Sciatic nerve (tissue), 2 donors: ENCODE results near the gene TBC1D4. TPM values are rescaled to one million over a fixed set of nuclear protein-coding genes. Genes with fewer than 3 reads are reported as not detected.
A peak's percentile ranks its signal among the peaks of the same experiment; 100 is the strongest.

ENCODE experiments used
- ATAC-seq: fragments of 200-7000 bp; cut with Tn5 transposase; one replicate; pipeline ENCODE4 v1.9.1; 2020; ENCODE audit warnings: mild to moderate bottlenecking, moderate library complexity
- DNase-seq: peaks from one replicate; pipeline ENCODE4 v3.0.0-alpha.2; 2020; ENCODE audit warnings: low spot score
- intact Hi-C: fragments of 100-400 bp; cut with DNase I; formaldehyde crosslinking; loops from one replicate; pipeline ENCODE4 v1.14.2; 2022
- total RNA-seq: library from RNA; stranded (reverse); fragmentation: NEBNext Ultra II Directional; extraction: Animal tissue kit (Norgen Biotek cat#: 25700); gene quantifications from one replicate; pipeline ENCODE4 v1.2.1, GENCODE V29; 2021
- donor health status: DM: no; HTN: no; CAD: no.
- donor health status: DM: no; HTN: no; CAD: no.

The TBC1D4 gene, protein sequence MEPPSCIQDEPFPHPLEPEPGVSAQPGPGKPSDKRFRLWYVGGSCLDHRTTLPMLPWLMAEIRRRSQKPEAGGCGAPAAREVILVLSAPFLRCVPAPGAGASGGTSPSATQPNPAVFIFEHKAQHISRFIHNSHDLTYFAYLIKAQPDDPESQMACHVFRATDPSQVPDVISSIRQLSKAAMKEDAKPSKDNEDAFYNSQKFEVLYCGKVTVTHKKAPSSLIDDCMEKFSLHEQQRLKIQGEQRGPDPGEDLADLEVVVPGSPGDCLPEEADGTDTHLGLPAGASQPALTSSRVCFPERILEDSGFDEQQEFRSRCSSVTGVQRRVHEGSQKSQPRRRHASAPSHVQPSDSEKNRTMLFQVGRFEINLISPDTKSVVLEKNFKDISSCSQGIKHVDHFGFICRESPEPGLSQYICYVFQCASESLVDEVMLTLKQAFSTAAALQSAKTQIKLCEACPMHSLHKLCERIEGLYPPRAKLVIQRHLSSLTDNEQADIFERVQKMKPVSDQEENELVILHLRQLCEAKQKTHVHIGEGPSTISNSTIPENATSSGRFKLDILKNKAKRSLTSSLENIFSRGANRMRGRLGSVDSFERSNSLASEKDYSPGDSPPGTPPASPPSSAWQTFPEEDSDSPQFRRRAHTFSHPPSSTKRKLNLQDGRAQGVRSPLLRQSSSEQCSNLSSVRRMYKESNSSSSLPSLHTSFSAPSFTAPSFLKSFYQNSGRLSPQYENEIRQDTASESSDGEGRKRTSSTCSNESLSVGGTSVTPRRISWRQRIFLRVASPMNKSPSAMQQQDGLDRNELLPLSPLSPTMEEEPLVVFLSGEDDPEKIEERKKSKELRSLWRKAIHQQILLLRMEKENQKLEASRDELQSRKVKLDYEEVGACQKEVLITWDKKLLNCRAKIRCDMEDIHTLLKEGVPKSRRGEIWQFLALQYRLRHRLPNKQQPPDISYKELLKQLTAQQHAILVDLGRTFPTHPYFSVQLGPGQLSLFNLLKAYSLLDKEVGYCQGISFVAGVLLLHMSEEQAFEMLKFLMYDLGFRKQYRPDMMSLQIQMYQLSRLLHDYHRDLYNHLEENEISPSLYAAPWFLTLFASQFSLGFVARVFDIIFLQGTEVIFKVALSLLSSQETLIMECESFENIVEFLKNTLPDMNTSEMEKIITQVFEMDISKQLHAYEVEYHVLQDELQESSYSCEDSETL (N-terminal part only)
- 19.6 TPM for total RNA-seq

- DNase-seq (peak; percentile 88), ATAC-seq (peak; percentile 93)
- intact Hi-C loops: loop anchor here (5.0 kb wide), 1 partner anchor 115 kb away; no protein-coding TSS in a partner anchor
These were observed at the start of gene TBC1D4 for GRCh38 chr13:75482070-75482819. Gene TBC1D4, minus strand, starts transcription at chr13:75482169. Its CDS starts 402 bp downstream, at chr13:75481767.

DNA sequence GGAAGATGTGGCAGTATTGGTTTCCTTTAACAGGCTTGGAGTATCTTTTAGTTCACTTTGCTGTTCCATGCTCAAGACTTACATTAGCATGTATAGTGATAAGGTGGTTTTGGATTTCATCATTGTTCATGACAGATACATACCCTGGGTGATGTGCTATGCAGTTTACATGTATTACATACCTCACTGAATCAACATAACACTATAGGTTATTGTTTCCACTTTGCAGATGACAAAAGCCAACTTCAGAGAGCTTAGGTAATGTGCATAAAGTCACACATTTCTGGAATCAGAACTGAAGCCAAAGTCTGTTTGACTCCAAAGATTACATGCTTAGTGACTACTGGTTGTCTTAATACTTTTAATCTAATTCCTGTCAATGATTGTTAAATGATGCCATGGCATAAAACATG is 48.6 kb upstream of the TBC1D4 start:
- DNase-seq (no peak), ATAC-seq (no peak)
- intact Hi-C loops: no loop called here

GRCh38 chr13:75521956-75522355 is 40.0 kb upstream of the TBC1D4 start:
- intact Hi-C loops: no loop called here
- ATAC-seq (no peak), DNase-seq (no peak)

DNA sequence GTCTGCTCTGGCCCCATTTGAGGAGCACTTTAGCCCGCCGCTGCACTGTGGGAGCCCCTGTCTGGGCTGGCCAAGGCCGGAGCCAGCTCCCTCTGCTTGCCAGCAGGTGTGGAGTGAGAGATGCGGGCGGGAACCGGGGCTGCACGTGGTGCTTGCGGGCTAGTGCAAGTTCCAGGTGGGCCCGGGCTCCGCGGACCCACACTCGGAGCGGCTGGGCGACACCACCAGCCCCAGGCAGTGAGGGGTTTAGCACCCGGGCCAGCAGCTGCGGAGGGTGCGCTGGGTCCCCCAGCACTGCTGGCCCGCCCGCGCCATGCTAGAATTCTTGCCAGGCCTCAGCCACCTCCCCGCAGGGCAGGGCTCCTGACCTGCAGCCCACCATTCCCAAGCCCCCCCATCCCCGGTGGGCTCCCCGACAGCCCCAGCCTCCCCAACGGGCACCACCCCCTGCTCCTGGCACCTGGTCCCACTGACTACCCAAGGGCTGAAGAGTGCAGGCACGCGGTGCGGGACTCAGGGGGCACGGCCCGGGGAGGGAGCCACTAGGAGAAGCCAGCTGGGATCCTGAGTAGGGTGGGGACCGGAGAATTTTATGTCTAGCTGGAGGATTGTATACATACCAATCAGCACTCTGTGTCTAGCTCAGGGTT is 36.6 kb upstream of the TBC1D4 start:
- intact Hi-C loops: no loop called here
- no peak for DNase-seq
- ATAC-seq: no peak

- ATAC-seq (no peak), DNase-seq (no peak)
- intact Hi-C loops: no loop called here
These were observed 32.4 kb upstream of the TBC1D4 start for GRCh38 chr13:75514080-75514995.

- DNase-seq: no peak
- intact Hi-C loops: no loop called here
These were observed 31.3 kb upstream of the TBC1D4 start for GRCh38 chr13:75513271-75513670.

GRCh38 chr13:75512253-75512652 is 30.3 kb upstream of the TBC1D4 start:
- no peak for DNase-seq
- peak; percentile 44 for ATAC-seq
- intact Hi-C loops: no loop called here

More at GRCh38 chr13:75513271-75513670, 31.3 kb upstream of the TBC1D4 start:
- no peak for ATAC-seq

- ATAC-seq (no peak), DNase-seq (no peak)
- intact Hi-C loops: no loop called here
These were observed 29.2 kb upstream of the TBC1D4 start for GRCh38 chr13:75511051-75511625.

DNA sequence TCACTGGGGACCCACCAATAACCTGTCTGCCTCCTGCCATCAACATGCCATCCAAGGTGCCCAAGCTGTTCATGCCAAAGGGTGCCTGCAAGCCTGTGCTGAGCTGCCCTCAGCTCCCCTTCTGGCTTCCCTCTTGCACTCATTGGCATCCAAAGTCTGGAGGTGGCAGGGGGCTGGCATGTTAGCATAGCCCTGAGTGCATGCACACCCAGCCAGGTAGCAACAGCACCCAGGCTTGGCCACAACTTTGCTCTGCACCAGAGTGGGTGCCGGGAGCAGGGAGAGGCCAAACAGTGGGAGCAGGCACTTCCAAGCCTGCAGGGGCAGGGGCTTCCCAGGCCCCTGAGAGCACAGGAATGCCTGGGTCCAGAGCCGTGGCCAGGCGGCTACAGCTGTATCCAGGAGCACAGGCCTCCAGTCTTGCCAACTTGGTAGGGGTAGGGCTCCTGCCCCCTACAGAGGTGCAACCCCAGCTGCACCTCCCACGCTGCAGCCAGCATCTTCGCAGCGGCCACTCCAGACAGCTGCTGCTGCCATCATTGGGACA is 26.1 kb upstream of the TBC1D4 start:
- intact Hi-C loops: no loop called here
- DNase-seq (no peak), ATAC-seq (no peak)

DNA sequence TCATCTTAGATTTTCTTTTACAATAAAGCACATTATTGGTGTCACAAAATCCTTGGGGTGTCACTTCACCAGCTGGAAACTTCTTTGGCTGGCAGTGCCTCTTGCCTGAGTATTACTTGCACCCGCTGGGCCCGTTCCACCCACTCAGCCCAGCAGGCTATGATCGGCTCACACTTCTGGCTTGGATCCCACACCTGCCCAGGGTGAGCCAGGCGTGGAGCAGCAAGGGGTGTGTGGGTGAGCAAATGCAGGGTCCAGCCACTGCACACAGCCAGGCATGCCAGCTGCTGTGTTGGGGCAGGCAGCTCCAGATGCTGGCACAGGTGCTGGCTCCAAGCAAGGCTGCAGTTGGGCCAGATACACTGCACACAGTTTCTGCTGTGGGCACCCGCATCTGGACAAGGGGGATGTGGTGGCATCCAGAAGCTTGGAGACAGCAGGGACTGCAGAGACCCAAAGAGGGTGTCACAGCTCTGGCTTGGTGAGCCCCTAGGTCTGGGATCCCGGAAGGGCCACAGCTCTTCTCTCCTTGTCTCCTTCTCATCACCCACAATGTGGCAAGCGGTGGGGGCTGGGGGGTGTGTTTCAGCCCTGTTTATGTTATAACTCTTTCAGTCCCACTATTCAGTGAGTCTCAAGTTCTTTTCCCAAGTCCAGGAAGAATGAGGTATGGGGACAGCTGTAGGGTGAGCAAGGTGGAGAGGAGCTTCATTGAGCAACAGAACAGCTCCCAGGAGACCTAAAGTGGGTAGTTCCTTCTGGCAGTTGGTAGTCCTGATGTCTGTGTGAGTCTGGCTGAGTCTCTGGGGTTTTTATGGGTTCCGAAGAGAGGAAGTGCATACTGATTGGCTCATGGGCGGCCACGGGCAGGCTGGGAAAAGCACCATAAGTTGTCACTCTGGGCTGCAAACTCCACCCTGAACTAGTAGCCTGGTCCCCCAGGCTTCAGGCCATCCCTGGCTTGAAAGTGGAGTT is 25.3 kb upstream of the TBC1D4 start:
- ATAC-seq (no peak), DNase-seq (no peak)
- intact Hi-C loops: no loop called here

GRCh38 chr13:75506018-75506417 is 24.0 kb upstream of the TBC1D4 start:
- ATAC-seq (no peak), DNase-seq (no peak)
- intact Hi-C loops: no loop called here

DNA sequence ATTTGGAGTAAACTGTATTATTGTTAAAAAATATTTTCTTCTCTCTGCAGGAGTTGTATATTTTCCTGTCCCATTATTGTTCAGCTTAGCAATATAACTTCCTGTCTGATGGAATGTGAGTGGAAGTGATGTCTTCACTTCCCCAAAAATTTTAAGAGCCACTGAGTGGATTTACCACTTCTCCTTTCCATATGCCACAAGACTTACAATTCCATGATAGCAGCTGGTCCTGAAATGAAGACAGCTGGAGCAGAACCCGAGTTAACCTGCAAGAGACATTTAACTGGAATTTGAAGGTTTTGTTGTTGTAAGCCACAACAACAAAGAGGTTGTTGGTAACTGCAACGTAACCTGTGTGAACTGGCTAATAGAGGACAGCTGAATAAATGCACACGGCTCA is 23.4 kb upstream of the TBC1D4 start:
- intact Hi-C loops: no loop called here
- DNase-seq: no peak
- ATAC-seq: peak; percentile 59

DNA sequence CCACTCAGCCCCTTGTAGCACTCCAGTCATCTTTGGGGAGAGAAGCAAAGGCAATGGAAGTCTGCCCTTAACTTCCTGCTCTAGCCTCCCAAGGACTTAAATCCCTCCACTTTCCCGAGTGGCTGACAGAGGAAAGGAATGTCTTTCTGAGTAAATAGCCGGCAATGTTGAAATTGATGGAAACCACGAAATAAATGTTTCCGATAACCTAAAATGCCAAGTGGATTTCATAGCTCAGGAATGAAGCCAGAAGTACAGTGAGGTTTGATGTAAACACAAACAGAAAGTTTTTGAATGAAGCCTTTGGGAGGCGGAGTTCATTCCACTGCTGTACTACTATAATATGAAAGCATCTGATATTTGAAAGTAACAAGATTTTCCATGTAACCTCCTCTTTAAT is 14.0 kb upstream of the TBC1D4 start:
- ATAC-seq (no peak), DNase-seq (no peak)

DNA sequence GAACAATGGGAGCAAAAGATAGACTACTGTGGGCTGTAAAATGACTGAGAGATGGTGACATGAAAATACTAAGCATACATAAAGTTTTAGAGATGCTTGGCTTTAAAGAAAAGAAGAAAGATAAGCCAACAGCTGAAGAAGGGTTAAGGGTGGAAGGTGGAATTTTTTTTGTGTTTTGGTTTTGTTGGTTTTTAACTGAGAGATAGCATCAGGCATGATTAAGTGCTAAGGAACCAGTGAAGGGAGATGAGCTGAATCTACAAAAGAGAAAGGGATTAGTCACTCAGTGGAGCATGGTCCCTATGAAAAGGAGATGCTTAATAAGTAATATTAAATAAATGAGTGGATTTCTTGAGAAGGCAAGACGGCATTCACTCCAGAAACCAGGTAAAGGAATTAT is 12.5 kb upstream of the TBC1D4 start:
- DNase-seq (no peak), ATAC-seq (no peak)
- intact Hi-C loops: no loop called here

More for the DNA sequence above, 14.0 kb upstream of the TBC1D4 start:
- intact Hi-C loops: no loop called here

DNA sequence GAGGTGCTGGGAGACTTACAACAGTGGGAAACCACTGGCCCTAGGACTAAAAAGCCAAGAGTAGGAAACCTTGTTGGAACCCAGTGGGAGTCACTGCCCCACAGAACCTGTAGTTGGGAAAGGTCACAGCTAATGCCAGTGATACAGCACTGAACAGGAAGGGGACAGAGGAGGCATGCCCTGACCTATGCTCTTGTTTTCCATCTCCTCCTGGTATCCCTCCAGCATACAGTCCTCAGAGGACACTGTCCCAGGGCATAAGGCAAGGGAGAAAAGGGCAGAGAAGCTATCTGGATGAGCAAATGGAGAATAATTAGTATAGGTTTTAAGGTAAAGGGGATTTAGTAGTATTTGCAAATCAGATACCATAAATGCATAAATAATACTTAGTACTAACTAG is 11.2 kb upstream of the TBC1D4 start:
- intact Hi-C loops: no loop called here
- DNase-seq (no peak), ATAC-seq (no peak)
